Spinal cord (tissue), 10 donors: Measurements from ENCODE around the gene STAT1. TPM values are rescaled to one million over a fixed set of nuclear protein-coding genes. Genes with fewer than 3 reads are reported as not detected.

Experiments
- DNase-seq, 6 donors: peaks; one replicate each; pipeline versions ENCODE4 v3.0.0 to v3.0.0-alpha.2; 2013 to 2015; ENCODE audit warnings: low spot score in 6 of 6, low read depth in 4 of 6
- H3K27ac ChIP-seq: one replicate; pipeline ENCODE4 v1.5.1; 2013; ENCODE audit warnings: low read depth, low read length, control low read depth
- H3K27me3 ChIP-seq: one replicate; pipeline ENCODE4 v1.6.1; 2013; ENCODE audit warnings: low read length; ENCODE audit not compliant: control insufficient read depth, insufficient read depth
- H3K36me3 ChIP-seq: one replicate; pipeline ENCODE4 v1.6.1; 2013; ENCODE audit warnings: low read length; ENCODE audit not compliant: control insufficient read depth, insufficient read depth
- H3K4me1 ChIP-seq: one replicate; pipeline ENCODE4 v1.6.1; 2013; ENCODE audit warnings: low read length; ENCODE audit not compliant: control insufficient read depth, insufficient read depth
- H3K4me3 ChIP-seq: one replicate; pipeline ENCODE4 v1.5.1; 2013; ENCODE audit warnings: low read depth, low read length, control low read depth
- H3K9me3 ChIP-seq: one replicate; pipeline ENCODE4 v1.6.1; 2013; ENCODE audit warnings: low read length; ENCODE audit not compliant: control insufficient read depth, insufficient read depth
- WGBS: methylation state at CpG from one replicate; pipeline ENCODE4 v1.1.5; 2013; ENCODE audit warnings: missing lambda C conversion rate; ENCODE audit not compliant: insufficient coverage; 5-methylcytosine and 5-hydroxymethylcytosine counted together
- polyA plus RNA-seq, 2 donors: library from polyadenylated mRNA; unstranded; fragments of 120-200 nt; gene quantifications; one replicate each; pipeline ENCODE4 v1.2.1, GENCODE V29; 2013; ENCODE audit not compliant: insufficient read length in 2 of 2
- total RNA-seq, 2 donors: library from RNA; depleted of rRNA in 1 of 2; stranded (reverse); fragments of 120-200 nt in 1 of 2; fragments of >200 nt in 1 of 2; gene quantifications; one replicate each; pipeline versions ENCODE4 v1.2.3 to v1.2.4, GENCODE V29; 2013 to 2014
- donor health status: healthy.

The STAT1 gene
- total and polyA plus RNA-seq, 4 donors = 43.4 to 67.5 (median 49.3) TPM

GRCh38 chr2:191010887-191011885 is 2.8 kb downstream of the STAT1 start:
- DNase-seq = no peak
- Histone ChIP-seq H3K4me3 (no peak overlapping the region), H3K27me3 (no peaks in the 10 kb centered on the region), H3K36me3 (peaks cover 6% of the 10 kb centered on the region), H3K4me1 (peaks cover 15% of the 10 kb centered on the region), H3K27ac (no peak overlapping the region), H3K9me3 (no peaks in the 10 kb centered on the region)
- 70% methylated on average over 3 of the region's 14 CpGs for WGBS

GRCh38 chr2:191009541-191010374 is 4.2 kb downstream of the STAT1 start:
- no peak overlapping the region for H3K4me3 ChIP-seq
- no peaks in the 10 kb centered on the region for H3K27me3 ChIP-seq
- H3K27ac ChIP-seq = no peak overlapping the region
- H3K9me3 ChIP-seq = no peaks in the 10 kb centered on the region
- DNase-seq = no peak
- no CpG with 5 or more reads among the region's 4 CpGs for WGBS
- peaks cover 12% of the 10 kb centered on the region for H3K36me3 ChIP-seq
- H3K4me1 ChIP-seq = peaks cover 15% of the 10 kb centered on the region

DNA sequence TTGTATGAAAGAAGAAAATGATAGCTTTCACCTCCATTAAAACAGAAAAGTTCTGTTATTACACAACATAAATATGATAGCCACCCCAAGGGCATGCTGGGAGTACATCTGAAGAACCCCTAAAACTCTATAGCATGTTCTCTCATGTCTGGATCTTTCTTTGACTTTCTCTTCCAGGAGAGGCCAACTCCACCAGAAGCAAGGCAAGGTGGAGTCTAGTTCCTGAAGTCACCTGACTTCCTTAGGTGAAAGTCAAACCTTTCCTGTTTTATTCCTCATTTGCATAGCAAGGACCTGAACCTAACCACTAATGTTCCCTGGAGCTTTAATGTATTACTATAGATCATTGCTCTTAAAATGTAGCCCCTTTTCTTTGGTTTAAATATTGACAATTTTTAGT is 5.7 kb downstream of the STAT1 start:
- Histone ChIP-seq H3K27ac (no peak overlapping the region), H3K4me3 (no peak overlapping the region), H3K4me1 (peaks cover 11% of the 10 kb centered on the region), H3K9me3 (no peaks in the 10 kb centered on the region), H3K27me3 (no peaks in the 10 kb centered on the region), H3K36me3 (peaks cover 19% of the 10 kb centered on the region)
- no peak for DNase-seq

- no peak overlapping the region for H3K27ac ChIP-seq
- no peaks in the 10 kb centered on the region for H3K27me3 ChIP-seq
- 91% methylated on average over 1 of the region's 4 CpGs for WGBS
- H3K9me3 ChIP-seq = no peaks in the 10 kb centered on the region
- DNase-seq = no peak
- H3K36me3 ChIP-seq = peaks cover 21% of the 10 kb centered on the region
- no peak overlapping the region for H3K4me3 ChIP-seq
- H3K4me1 ChIP-seq = peaks cover 3% of the 10 kb centered on the region
Observed at GRCh38 chr2:191006997-191007783, 6.8 kb downstream of the STAT1 start.

DNA sequence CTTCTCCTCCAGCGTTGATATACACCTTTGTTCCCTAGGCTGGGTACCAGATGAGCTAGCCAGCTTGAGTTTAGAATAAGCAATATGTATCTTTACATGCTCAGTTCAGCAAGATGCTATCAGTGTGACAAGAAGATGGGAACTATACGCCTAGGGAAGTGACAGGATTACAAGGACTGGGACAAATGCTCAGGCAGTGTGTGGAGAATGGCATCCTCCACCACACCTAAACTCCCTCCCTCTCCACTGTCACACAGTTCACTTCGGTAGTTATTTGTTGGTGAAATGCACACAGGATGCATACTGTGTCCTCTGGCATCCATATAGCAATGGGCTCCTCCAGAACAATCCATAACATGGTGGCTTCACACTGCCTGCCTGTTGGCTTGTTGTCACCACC is 7.7 kb downstream of the STAT1 start:
- H3K9me3 ChIP-seq = no peaks in the 10 kb centered on the region
- H3K36me3 ChIP-seq = peaks cover 21% of the 10 kb centered on the region
- H3K27ac ChIP-seq = no peak overlapping the region
- H3K27me3 ChIP-seq = no peaks in the 10 kb centered on the region
- DNase-seq = no peak
- no CpG with 5 or more reads among the region's 3 CpGs for WGBS
- no peaks in the 10 kb centered on the region for H3K4me1 ChIP-seq
- H3K4me3 ChIP-seq = no peak overlapping the region

DNA sequence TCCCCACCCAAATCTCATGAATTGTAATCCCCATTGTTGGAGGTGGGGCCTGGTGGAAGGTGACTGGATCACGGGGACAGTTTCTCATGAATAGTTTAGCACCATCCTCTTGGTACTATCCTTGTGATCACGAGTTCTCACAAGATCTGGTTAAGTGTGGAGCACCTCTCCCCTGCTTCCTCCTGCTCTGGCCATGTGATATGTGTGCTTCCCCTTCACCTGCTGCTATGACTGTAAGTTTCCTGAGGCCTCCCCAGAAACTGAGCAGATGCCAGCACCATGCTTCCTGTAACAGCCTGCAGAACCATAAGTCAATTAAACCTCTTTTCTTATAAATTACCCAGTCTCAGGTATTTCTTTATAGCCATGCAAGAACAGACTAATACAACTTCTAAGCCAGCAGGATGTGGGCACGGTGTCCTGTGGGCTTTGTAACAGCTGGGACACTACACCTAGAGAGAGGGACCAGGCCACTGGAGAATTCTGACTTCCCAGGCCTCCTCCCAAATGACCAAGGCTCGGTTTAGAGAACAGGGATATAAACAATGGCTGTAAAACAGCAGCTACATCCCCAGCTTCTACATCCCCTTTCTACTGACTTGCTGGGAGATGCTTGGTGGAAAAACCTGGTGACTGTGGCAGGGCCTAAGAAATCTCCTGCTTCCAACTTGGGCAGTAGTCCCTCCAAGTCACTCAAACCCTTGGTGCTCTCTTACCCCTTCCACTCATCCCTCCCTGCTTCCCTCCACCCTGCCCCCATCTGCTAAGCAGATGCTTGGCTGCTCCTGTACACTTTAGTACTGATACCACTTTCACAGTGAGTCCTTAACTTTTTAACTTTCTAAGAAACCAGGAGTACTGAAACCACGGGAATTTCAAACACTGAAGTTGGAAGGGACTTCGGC is 10.3 kb downstream of the STAT1 start:
- Histone ChIP-seq H3K4me3 (no peak overlapping the region), H3K4me1 (no peaks in the 10 kb centered on the region), H3K9me3 (no peaks in the 10 kb centered on the region), H3K27me3 (no peaks in the 10 kb centered on the region), H3K27ac (no peak overlapping the region), H3K36me3 (peaks cover 24% of the 10 kb centered on the region)
- no peak for DNase-seq
- 96% methylated on average over 5 of the region's 6 CpGs for WGBS

DNA sequence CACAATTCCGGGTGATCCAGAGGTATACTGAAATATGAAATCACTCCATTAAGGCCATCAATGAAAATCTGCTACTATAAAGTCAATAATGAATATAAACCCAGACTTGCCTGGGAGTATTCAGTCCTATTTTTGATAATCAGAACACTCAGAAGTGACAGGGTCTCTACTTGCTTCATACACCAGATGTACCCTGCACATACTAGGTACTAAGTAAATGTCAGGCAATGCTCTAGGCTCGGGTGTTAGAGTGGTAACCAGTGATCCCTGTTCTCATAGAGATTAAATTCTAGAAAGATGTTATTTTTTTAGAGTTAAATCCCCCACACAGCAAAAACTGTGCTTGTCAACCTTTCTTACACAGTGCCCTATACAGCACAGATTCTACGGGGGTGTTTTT is 12.3 kb downstream of the STAT1 start:
- Histone ChIP-seq H3K36me3 (peaks cover 32% of the 10 kb centered on the region), H3K27me3 (no peaks in the 10 kb centered on the region), H3K4me1 (no peaks in the 10 kb centered on the region), H3K4me3 (no peak overlapping the region), H3K9me3 (no peaks in the 10 kb centered on the region), H3K27ac (no peak overlapping the region)
- no peak for DNase-seq
- no CpG with 5 or more reads among the region's 3 CpGs for WGBS

- no peak for DNase-seq
- H3K4me1 ChIP-seq = no peaks in the 10 kb centered on the region
- H3K9me3 ChIP-seq = no peaks in the 10 kb centered on the region
- no peak overlapping the region for H3K4me3 ChIP-seq
- H3K27me3 ChIP-seq = no peaks in the 10 kb centered on the region
- H3K36me3 ChIP-seq = peaks cover 34% of the 10 kb centered on the region
- H3K27ac ChIP-seq = no peak overlapping the region
- no CpG with 5 or more reads among the region's 2 CpGs for WGBS
Observed at GRCh38 chr2:191001032-191001431, 12.9 kb downstream of the STAT1 start.
